ENCODE measurements around the gene AMT.

AMT gene

DNA sequence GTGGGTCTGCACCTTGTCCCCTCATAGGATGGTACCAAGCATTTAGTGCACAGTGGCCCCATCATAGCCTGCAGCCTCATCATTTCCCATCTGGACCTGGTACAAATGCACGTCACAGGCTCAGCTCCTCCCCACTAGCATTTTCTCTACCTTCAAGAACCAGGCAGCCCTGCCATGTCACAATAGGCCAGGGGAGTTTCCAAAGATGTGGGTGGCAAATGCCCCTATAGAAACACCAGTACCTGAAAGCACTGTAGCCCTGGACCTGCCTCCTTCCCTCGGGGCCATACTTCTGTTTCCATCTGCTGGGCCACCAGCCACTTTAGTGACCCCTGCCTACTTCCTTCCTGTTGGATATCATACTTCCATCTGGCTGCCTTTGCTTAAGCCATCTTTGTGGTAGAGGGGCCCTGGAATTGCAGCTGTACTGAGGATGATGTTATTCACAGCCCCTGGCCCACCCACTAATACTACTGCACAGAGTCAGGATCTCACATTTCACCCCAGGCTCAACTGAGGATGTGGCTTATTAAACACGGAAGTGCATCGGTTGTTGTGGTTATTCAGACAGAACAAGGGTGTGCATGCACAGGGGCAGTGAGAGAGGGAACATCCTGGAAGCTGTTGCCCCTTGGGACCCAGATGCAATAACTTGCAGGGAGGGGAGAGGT lies 6.2 kb downstream of the AMT start:
- no peaks in the 10 kb centered on the region for H3K9me3 ChIP-seq (ENCODE audit: severe bottlenecking)
- ATAC-seq (ENCODE audit: low read depth) (no peak), DNase-seq (ENCODE audit: low spot score) (no peak)
- no peaks in the 10 kb centered on the region for H3K27me3 ChIP-seq (ENCODE audit: insufficient read depth, poor library complexity, severe bottlenecking)
- H3K36me3 ChIP-seq (ENCODE audit: low read depth), result peaks cover 20% of the 10 kb centered on the region
- H3K27ac ChIP-seq (ENCODE audit: poor library complexity, severe bottlenecking), result no peak overlapping the region
- no peak for TF ChIP-seq CTCF (IDR thresholded peaks at IDR 0.05; ENCODE audit: poor library complexity, severe bottlenecking)
- H3K4me1 ChIP-seq (ENCODE audit: insufficient read depth, poor library complexity, severe bottlenecking), result peaks cover 5% of the 10 kb centered on the region
- no peak overlapping the region for H3K4me3 ChIP-seq (ENCODE audit: severe bottlenecking)

DNA sequence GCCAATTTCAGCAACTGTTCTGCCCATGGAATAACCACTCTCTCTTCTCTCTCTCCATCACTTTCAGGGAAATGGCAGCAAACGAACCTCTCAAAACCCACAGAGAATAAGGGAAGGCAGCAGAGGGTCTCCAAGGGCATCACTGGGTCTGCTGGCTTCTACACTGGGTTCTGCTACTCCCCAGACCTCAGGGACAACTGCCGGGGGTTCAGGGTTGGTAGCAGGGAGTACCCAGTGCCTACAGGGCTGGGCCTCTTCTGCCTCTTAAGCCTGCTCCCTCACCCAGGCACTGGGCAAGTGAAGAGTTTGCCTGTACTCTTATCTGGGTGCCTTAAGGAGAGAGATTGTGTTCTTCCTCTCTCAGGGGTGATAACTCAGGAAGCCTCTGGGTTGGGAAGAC lies 7.5 kb downstream of the AMT start:
- Histone ChIP-seq H3K27ac (ENCODE audit: poor library complexity, severe bottlenecking) (no peak overlapping the region), H3K4me1 (ENCODE audit: insufficient read depth, poor library complexity, severe bottlenecking) (peaks cover 11% of the 10 kb centered on the region), H3K36me3 (ENCODE audit: low read depth) (peaks cover 30% of the 10 kb centered on the region), H3K27me3 (ENCODE audit: insufficient read depth, poor library complexity, severe bottlenecking) (no peaks in the 10 kb centered on the region), H3K4me3 (ENCODE audit: severe bottlenecking) (no peak overlapping the region), H3K9me3 (ENCODE audit: severe bottlenecking) (no peaks in the 10 kb centered on the region)
- DNase-seq (ENCODE audit: low spot score) (no peak), ATAC-seq (ENCODE audit: low read depth) (no peak)
- TF ChIP-seq CTCF (IDR thresholded peaks at IDR 0.05; ENCODE audit: poor library complexity, severe bottlenecking), result no peak

DNA sequence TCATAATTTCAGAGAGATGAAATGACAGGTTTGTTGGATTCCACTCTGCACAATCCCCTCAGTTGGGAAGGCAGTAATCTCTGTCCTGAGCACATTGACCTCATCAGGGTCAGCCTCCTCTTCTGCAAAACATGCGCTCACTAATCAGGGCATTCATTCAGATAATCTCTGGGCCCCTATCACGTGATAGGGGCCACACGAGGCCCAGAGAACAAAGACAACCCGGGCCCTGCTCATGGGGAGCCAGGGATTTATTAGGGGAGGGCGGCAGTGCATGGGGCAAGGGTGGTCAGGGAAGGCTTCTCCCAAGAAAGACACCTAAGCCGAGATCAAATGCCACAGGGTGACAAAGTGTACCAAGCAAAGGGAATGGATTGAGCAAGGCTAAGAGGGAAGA lies 8.9 kb downstream of the AMT start:
- no peaks in the 10 kb centered on the region for H3K27me3 ChIP-seq (ENCODE audit: insufficient read depth, poor library complexity, severe bottlenecking)
- ATAC-seq (ENCODE audit: low read depth), result no peak
- DNase-seq (ENCODE audit: low spot score), result no peak
- H3K4me3 ChIP-seq (ENCODE audit: severe bottlenecking), result peak overlapping the region; percentile 89
- peak overlapping the region; percentile 92 for H3K27ac ChIP-seq (ENCODE audit: poor library complexity, severe bottlenecking)
- peaks cover 16% of the 10 kb centered on the region for H3K4me1 ChIP-seq (ENCODE audit: insufficient read depth, poor library complexity, severe bottlenecking)
- H3K9me3 ChIP-seq (ENCODE audit: severe bottlenecking), result no peaks in the 10 kb centered on the region
- H3K36me3 ChIP-seq (ENCODE audit: low read depth), result peaks cover 31% of the 10 kb centered on the region
- no peak for TF ChIP-seq CTCF (IDR thresholded peaks at IDR 0.05; ENCODE audit: poor library complexity, severe bottlenecking)

GRCh38 chr3:49412632-49413337 lies 9.5 kb downstream of the AMT start:
- TF ChIP-seq CTCF (IDR thresholded peaks at IDR 0.05; ENCODE audit: poor library complexity, severe bottlenecking), result no peak
- ATAC-seq (ENCODE audit: low read depth), result peak; percentile 12
- H3K9me3 ChIP-seq (ENCODE audit: severe bottlenecking), result no peaks in the 10 kb centered on the region
- peak overlapping the region; percentile 92 for H3K27ac ChIP-seq (ENCODE audit: poor library complexity, severe bottlenecking)
- H3K4me3 ChIP-seq (ENCODE audit: severe bottlenecking), result peak overlapping the region; percentile 89
- no peaks in the 10 kb centered on the region for H3K27me3 ChIP-seq (ENCODE audit: insufficient read depth, poor library complexity, severe bottlenecking)
- peaks cover 16% of the 10 kb centered on the region for H3K4me1 ChIP-seq (ENCODE audit: insufficient read depth, poor library complexity, severe bottlenecking)
- DNase-seq (ENCODE audit: low spot score), result no peak
- peaks cover 31% of the 10 kb centered on the region for H3K36me3 ChIP-seq (ENCODE audit: low read depth)

All from RWPE2 (cell line).